H54 (cell line): ENCODE results near the gene AIMP2.
"Not testable (repeated sequence)": the region's sequence is repeated elsewhere in the genome, so short reads cannot be mapped to it uniquely, and the experiment has no call there.

ENCODE experiments used
- DNase-seq: peaks from one replicate; pipeline ENCODE4 v3.0.0; 2011; ENCODE audit warnings: low spot score, mixed read lengths; ENCODE audit not compliant: insufficient read length
- FAIRE-seq: peaks from 3 replicates; lab custom pipeline; 2011; peaks lifted over from hg19 to GRCh38; lab: Jason Lieb, UNC
- POLR2A ChIP-seq: IDR thresholded peaks from 2 replicates; pipeline ENCODE4 v1.6.1; 2011; ENCODE audit warnings: low read depth, mild to moderate bottlenecking, low read length

Gene AIMP2

GRCh38 chr7:6008668-6009611 is at the start of gene AIMP2, which contains the start of gene PMS2:
Gene AIMP2 (plus strand): TSS chr7:6009272. CDS start chr7:6009364, 92 bp downstream.
Gene PMS2 (minus strand): TSS chr7:6009049. CDS start chr7:6009019, 30 bp downstream.
- DNase-seq, result peak; percentile 97
- FAIRE-seq, result peak; percentile 87
- TF ChIP-seq POLR2A, result peak; percentile 88

DNA sequence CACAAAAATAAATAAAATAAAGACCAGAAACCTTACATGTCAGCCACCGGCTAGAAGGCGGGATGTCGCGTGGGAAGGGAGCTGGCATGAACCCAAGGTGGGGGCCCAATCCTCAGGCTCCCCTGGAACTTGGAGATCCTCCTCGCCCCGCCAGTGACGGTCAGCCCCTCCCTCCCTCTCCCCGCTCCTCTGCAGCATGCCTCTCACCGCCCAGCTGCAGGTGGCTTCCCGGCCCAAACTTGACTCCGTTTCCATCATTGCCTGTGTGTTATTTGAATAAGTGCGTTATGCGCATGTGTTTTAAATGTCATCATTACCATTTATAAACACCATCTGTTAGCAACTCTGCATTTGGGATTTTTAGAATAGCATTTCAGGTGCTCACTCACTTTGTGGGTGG is 45.9 kb upstream of the AIMP2 start:
- not testable (repeated sequence) for DNase-seq, FAIRE-seq

DNA sequence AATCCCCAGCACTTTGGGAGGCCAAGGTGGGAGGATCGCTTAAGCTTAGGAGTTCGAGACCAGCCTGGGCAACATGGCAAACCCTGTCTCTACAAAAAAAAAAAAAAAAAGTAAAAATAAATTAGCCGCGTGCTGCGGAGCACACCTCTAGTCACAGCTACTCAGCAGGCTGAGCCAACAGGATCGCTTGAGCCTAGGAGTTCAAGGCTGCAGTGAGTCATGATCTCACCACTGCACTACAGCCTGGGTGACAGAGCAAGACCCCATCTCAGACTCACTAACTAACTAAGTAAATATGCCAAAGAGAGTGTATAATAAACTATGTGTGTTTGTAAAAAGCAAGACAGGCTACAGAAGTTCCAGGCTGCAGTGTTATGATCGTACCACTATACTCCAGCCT is 45.3 kb upstream of the AIMP2 start:
- not testable (repeated sequence) for FAIRE-seq, DNase-seq

DNA sequence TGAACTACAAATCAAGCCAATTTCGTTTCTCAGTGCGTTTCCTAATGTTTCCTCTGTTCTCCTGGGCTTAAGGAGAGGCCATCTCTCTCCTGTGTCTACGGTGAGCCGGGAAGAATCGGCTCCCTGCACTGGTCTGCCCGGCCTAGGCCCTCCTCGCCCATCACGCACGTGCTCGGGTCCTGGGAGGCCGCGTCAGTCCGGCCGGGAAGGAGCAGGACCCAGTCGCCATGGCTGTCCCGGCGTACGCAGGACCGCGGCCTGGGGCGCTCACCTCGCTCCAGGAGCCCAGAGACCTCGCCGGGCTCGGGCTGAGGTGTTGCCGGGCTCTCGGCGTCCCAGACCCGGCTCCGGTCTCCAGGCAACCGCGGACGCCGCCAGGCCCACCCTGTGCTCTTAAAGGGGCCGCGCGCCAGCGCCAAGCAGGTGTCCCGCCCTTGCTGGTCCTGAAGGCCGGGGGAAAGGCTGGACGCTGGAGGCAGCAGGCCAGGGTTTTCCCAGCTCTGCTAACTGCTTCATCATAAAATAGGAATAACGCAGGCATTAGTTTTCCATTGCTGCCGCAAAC is 38.6 kb upstream of the AIMP2 start, which contains the start of gene RSPH10B:
RSPH10B (minus strand) TSS at position 343 of the 565 bp plus-strand sequence. CDS start 3,573 bp downstream, outside the sequence.
- not testable (repeated sequence) for FAIRE-seq, DNase-seq

DNA sequence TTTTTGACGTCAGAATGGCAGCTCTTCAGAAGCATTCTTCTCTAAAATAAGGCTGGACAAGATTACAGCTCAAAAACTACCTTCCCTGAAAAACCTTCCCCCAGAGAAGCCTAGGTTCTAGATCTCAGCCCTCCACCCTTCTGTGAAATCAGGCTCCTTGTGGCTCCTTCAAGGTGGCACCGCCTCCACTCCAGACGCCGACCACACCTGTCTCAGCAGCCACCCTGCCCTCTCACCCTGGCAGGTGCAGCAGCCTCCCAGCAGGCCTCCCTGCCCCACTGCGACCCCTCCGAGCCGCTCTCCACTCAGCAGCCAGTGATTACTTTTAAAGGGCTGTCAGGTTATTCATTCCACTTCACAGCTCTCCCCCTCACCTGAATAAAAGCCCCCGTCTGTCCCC is 35.5 kb upstream of the AIMP2 start:
- not testable (repeated sequence) for FAIRE-seq, DNase-seq

- FAIRE-seq, DNase-seq: not testable (repeated sequence)
Measured at GRCh38 chr7:5979680-5980314, 29.3 kb upstream of the AIMP2 start.

DNA sequence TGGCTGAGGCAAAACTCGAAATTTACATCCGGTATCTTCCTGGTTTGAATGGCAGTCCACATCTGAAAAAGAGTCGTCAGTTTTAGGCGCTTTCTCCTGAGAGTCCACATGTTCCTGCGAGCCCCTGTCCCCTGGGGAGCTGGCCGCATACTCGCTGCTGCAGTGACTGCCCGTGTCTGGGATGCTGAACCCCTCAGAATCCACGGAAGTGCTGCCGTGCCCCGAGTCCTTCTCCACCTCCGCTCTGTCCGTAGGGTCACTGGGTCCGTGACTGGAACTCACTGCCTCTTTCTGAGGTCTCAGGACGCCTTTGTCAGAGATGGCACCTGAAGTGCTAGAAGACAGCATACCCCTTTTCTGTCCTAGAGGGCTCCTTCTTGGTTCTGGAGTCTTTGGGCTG is 22.0 kb upstream of the AIMP2 start:
- not testable (repeated sequence) for FAIRE-seq, DNase-seq

DNA sequence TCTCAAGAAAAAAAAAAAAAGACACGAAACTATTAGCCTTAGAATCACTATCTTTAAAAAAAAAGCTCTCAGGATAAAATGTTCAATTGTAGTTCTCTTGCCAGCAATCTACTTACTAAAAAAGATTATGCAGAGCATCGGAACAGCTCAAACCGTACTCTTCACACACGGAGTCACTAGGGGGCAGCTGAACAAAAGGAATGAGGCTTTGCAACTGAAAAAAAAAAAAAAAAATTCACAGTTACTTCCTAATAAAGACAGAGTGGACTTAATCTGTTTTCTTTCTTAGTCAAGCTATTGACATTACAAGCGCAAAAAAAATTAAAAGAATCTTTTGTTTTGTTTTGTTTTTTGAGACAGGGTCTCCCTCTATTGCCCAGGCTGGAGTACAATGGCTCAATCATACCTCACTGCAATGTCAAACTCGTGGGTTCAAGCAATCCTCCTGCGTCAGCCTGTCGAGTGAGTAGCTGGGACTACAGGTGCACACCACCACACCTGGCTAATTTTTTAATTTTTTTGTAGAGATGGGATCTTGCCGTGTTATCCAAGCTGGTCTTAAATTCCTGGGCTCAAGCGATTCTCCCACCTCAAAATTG is 11.8 kb upstream of the AIMP2 start:
- DNase-seq, result peak; percentile 47
- no peak for FAIRE-seq
- no peak for TF ChIP-seq POLR2A

DNA sequence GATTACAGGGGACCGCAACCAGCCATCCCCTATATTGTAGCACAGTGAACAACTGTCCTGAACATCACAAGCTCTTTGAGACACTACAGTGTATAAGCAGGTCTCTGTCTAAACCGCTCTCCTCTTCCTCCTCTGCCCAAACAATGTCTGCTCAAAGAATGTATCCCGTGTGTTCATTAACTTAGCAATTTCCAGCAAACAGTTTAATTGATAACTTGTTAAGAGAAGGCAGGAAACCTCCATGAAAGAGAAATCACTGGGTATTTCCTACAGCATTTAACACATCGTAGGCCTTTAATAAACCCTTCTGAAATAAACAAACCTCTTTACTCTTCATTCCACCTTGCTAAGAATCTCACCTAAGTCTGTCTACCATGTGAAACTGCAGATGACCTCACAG is 1.7 kb upstream of the AIMP2 start:
- no peak for FAIRE-seq
- no peak for DNase-seq
- TF ChIP-seq POLR2A, result no peak

DNA sequence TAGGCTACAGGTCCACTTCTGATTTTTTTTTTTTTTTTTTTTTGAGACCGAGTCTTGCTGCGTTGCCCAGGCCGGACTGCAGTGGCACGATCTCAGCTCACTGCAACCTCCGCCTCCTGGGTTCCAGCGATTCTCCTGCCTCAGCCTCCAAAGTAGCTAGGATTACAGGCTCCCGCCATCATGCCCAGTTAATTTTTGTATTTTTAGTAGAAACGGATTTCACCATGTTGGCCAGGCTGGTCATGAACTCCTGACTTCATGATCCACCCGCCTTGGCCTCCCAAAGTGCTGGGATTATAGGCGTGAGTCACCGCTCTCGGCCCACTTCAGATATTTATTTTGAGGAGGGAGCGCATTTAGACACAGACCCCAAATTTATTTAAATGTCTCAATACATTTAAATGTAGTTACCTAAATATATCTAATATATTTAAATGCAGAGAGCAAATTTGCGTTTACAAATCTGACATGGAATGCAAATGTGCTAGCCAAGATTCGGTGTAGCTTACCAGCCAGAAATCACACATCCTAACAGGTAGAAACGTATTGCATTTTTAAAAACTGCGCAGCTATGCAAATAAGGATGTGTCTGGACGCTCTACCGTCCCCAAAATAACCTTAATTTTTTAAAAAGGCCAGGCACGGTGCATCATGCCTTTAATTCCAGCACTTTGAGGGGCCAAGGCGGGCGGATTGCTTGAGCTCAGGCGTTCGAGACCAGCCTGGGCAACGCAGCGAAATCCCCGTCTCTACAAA is 1.1 kb upstream of the AIMP2 start:
- not testable (repeated sequence) for DNase-seq, FAIRE-seq

DNA sequence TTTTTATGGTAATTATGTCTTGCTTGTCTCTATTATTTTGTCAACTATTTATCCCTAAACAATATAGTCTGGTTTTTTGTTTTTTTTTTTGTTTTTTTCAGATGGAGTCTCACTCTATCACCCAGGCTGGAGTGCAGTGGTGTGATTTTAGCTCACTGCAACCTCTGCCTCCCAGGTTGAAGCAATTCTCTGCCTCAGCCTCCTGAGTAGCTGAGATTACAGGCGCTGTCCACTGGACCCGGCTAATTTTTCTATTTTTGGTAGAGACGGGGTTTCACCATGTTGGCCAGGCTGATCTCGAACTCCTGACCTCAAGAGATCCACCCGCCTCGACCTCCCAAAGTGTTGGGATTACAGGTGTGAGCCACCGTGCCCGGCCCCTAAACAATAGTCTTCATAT is 1.3 kb downstream of the AIMP2 start:
- not testable (repeated sequence) for FAIRE-seq, DNase-seq

DNA sequence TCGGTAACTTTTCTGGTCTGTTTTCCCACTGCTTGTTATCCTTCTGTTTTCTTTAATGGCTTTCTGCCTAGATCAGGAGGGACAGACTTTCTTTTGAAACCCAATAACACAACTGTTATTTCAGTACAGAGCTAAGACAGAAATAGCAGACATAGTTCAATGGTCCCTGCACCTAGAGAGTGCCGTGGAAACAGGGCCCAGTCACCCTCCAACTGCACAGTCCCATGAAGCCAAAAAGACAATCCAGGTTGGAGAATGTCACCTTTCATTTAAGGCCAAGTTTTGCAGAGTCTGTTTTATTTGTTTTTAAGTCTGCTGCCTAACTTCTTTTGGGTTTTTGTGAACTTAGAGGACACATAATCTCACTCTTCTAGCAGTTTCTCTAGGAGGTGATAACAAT is 2.5 kb downstream of the AIMP2 start:
- no peak for FAIRE-seq
- no peak for TF ChIP-seq POLR2A
- no peak for DNase-seq

GRCh38 chr7:6012355-6013104 is 3.5 kb downstream of the AIMP2 start:
- DNase-seq (no peak), FAIRE-seq (no peak)
- no peak for TF ChIP-seq POLR2A
